ENCODE measurements around the gene MYBBP1A.

Gene MYBBP1A

DNA sequence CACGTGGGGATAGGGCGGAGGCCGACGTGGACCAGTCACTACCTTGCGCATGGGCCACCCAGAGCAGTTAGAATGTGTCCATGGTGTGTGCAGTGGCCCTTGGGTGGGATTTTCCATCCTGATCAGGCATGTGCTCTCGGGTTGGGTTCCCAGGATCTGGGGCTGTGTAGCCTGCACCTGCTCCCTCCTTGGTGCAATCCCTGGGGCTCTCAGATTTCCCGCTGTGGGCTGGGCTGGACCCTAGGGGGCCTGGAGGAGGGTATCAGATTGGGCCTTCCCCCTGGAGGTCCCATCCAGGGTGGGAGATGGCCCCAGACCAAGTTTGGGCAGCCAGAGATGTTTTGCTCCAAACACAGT, 30.4 kb upstream of the MYBBP1A start:
- Histone ChIP-seq H2AFZ (ENCODE audit: low read depth, low read length) (no peak overlapping the region), H3K9me3 (ENCODE audit: insufficient read depth, low read length) (no peaks in the 10 kb centered on the region), H4K20me1 (ENCODE audit: insufficient read depth, low read length) (no peaks in the 10 kb centered on the region), H3K4me3 (ENCODE audit: low read length) (no peak overlapping the region), H3K4me1 (ENCODE audit: low read length) (no peaks in the 10 kb centered on the region), H3K27ac (ENCODE audit: low read length) (no peak overlapping the region), H3K36me3 (replicated peaks; ENCODE audit: low read depth, low read length) (no peaks in the 10 kb centered on the region), H3K27me3 (ENCODE audit: low read depth, low read length) (no peaks in the 10 kb centered on the region), H3K4me2 (ENCODE audit: low read length) (no peak overlapping the region), H3K79me2 (ENCODE audit: low read length) (no peaks in the 10 kb centered on the region), H3K9ac (ENCODE audit: low read length) (no peak overlapping the region)
- TF ChIP-seq, protein P1, sequence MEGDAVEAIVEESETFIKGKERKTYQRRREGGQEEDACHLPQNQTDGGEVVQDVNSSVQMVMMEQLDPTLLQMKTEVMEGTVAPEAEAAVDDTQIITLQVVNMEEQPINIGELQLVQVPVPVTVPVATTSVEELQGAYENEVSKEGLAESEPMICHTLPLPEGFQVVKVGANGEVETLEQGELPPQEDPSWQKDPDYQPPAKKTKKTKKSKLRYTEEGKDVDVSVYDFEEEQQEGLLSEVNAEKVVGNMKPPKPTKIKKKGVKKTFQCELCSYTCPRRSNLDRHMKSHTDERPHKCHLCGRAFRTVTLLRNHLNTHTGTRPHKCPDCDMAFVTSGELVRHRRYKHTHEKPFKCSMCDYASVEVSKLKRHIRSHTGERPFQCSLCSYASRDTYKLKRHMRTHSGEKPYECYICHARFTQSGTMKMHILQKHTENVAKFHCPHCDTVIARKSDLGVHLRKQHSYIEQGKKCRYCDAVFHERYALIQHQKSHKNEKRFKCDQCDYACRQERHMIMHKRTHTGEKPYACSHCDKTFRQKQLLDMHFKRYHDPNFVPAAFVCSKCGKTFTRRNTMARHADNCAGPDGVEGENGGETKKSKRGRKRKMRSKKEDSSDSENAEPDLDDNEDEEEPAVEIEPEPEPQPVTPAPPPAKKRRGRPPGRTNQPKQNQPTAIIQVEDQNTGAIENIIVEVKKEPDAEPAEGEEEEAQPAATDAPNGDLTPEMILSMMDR (IDR thresholded peaks at IDR 0.05; ENCODE audit: low read depth, low read length): no peak
- no peak for TF ChIP-seq EZH2phosphoT487 (IDR thresholded peaks at IDR 0.05; ENCODE audit: low read depth)

DNA sequence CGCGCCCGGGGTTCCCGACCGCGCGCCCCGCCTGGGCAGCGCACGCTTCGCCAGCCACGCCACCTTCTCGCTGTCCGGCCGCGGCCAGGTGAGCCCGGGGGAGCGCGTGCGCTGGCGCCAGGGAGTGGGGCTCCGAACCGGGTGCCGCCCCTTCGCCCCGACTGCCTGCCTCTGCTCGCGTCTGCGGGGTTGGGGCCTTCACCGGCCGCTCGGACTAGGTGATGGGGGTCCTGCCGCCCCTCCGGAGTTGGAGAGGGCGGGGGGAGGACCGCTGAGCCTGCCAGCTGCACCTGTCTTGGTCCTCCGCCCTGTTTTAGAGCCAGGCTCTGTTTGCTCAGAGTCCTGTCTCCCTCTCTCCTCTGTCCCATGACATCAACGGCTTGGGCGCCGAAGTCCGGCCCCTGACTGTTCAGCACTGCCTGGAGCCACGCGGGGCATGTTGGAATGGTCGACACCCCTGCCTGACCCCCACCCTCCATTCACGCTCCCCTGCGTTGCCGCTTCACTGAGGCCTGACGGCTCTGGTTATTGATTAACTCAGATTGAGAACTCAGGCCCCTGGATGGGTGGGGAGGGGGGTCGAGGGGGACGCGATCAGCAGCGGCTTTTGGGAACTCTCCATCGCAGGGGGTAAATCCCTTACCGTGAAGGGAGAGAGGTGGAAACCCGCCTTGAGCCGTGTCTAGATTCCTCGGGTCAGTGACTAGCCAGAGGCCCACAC, 29.9 kb upstream of the MYBBP1A start:
- Histone ChIP-seq H3K4me3 (ENCODE audit: low read length) (no peak overlapping the region), H3K27ac (ENCODE audit: low read length) (no peak overlapping the region), H3K36me3 (replicated peaks; ENCODE audit: low read depth, low read length) (no peaks in the 10 kb centered on the region), H3K9me3 (ENCODE audit: insufficient read depth, low read length) (no peaks in the 10 kb centered on the region), H3K9ac (ENCODE audit: low read length) (no peak overlapping the region), H2AFZ (ENCODE audit: low read depth, low read length) (no peak overlapping the region), H3K79me2 (ENCODE audit: low read length) (no peaks in the 10 kb centered on the region), H3K4me1 (ENCODE audit: low read length) (no peaks in the 10 kb centered on the region), H3K4me2 (ENCODE audit: low read length) (no peak overlapping the region), H4K20me1 (ENCODE audit: insufficient read depth, low read length) (no peaks in the 10 kb centered on the region), H3K27me3 (ENCODE audit: low read depth, low read length) (no peaks in the 10 kb centered on the region)
- TF ChIP-seq EZH2phosphoT487 (IDR thresholded peaks at IDR 0.05; ENCODE audit: low read depth): no peak
- TF ChIP-seq, protein P1 (IDR thresholded peaks at IDR 0.05; ENCODE audit: low read depth, low read length): no peak

DNA sequence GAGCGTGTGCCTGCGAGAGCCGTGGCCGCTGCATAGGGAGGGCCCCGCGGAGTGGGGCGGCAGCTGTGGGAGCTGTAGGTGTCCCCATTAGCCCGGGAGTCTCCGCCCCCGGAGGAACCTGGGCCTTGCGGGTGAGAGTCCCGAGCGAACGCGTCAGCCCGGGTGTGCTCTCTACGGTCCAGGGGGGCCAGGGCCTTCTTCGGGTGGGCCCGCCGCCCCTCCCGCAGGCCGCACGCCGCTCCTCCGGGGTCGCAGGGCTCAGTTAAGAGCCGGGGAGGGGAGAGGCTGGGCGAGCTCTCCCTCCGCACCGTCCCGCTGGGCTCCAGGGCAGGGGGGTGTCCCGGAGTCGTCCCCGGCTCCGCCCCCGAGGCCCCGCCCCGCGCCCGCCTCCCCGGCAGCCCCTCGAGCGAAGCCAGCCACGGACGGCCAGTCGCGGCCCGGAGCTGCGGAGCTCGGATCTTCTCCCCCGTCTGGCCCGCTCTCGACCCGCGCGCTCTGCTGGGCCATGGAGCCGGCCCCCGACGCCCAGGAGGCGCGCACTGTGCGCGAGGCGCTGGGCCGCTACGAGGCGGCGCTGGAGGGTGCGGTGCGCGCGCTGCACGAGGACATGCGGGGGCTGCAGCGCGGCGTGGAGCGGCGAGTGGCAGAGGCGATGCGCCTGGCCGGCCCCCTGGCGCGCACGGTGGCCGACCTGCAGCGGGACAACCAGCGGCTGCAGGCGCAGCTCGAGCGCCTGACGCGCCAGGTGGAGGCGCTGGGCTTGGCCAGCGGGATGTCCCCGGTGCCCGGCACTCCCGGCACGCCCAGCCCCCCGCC, 29.1 kb upstream of the MYBBP1A start, which contains the start of gene SMTNL2:
Gene SMTNL2, plus strand, starts transcription at position 429 of the 816 bp plus-strand sequence. Its CDS starts 77 bp downstream, at position 506.
- Histone ChIP-seq H3K4me1 (ENCODE audit: low read length) (no peaks in the 10 kb centered on the region), H3K9ac (ENCODE audit: low read length) (no peak within 1 kb of the TSS), H4K20me1 (ENCODE audit: insufficient read depth, low read length) (no peaks in the 10 kb centered on the region), H3K36me3 (replicated peaks; ENCODE audit: low read depth, low read length) (no peaks in the 10 kb centered on the region), H2AFZ (ENCODE audit: low read depth, low read length) (no peak within 1 kb of the TSS), H3K4me2 (ENCODE audit: low read length) (no peak within 1 kb of the TSS), H3K27me3 (ENCODE audit: low read depth, low read length) (no peaks in the 10 kb centered on the region), H3K27ac (ENCODE audit: low read length) (no peak within 1 kb of the TSS), H3K4me3 (ENCODE audit: low read length) (no peak within 1 kb of the TSS), H3K79me2 (ENCODE audit: low read length) (no peaks in the 10 kb centered on the region), H3K9me3 (ENCODE audit: insufficient read depth, low read length) (no peaks in the 10 kb centered on the region)
- TF ChIP-seq, protein P1 (IDR thresholded peaks at IDR 0.05; ENCODE audit: low read depth, low read length): no peak
- no peak for TF ChIP-seq EZH2phosphoT487 (IDR thresholded peaks at IDR 0.05; ENCODE audit: low read depth)

DNA sequence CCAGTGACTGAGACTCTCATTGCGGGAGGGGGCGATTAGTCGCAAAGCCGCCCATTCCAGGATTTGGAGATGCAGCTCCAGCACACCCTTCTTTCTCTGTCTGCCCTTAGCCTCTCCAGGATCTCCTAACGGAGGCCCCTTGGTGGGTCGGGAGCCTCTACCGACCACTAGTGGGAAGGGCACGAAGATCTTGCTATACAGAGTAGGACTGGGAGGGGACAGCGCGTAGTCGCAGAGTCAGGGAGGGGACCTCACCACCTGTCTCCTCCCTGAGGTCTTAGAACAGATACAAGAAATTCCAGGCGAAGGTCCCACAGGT, 28.6 kb upstream of the MYBBP1A start:
- Histone ChIP-seq H3K27ac (ENCODE audit: low read length) (no peak overlapping the region), H3K4me2 (ENCODE audit: low read length) (no peak overlapping the region), H3K4me3 (ENCODE audit: low read length) (no peak overlapping the region), H3K4me1 (ENCODE audit: low read length) (no peaks in the 10 kb centered on the region), H2AFZ (ENCODE audit: low read depth, low read length) (no peak overlapping the region), H3K9ac (ENCODE audit: low read length) (no peak overlapping the region), H3K79me2 (ENCODE audit: low read length) (no peaks in the 10 kb centered on the region), H3K9me3 (ENCODE audit: insufficient read depth, low read length) (no peaks in the 10 kb centered on the region), H4K20me1 (ENCODE audit: insufficient read depth, low read length) (no peaks in the 10 kb centered on the region), H3K36me3 (replicated peaks; ENCODE audit: low read depth, low read length) (no peaks in the 10 kb centered on the region), H3K27me3 (ENCODE audit: low read depth, low read length) (no peaks in the 10 kb centered on the region)
- TF ChIP-seq, protein P1 (IDR thresholded peaks at IDR 0.05; ENCODE audit: low read depth, low read length): no peak
- TF ChIP-seq EZH2phosphoT487 (IDR thresholded peaks at IDR 0.05; ENCODE audit: low read depth): no peak
